GM12892 (cell line): ENCODE data around the gene CST3.

Source experiments
- POLR2A ChIP-seq: IDR thresholded peaks from 2 replicates; pipeline ENCODE4 v1.6.1; 2011; ENCODE audit warnings: low read depth, low read length, control low read depth
- TAF1 ChIP-seq: IDR thresholded peaks from 2 replicates; pipeline ENCODE4 v1.6.1; 2011; ENCODE audit warnings: low read depth, mild to moderate bottlenecking, control low read depth, low read length, borderline replicate concordance

DNA sequence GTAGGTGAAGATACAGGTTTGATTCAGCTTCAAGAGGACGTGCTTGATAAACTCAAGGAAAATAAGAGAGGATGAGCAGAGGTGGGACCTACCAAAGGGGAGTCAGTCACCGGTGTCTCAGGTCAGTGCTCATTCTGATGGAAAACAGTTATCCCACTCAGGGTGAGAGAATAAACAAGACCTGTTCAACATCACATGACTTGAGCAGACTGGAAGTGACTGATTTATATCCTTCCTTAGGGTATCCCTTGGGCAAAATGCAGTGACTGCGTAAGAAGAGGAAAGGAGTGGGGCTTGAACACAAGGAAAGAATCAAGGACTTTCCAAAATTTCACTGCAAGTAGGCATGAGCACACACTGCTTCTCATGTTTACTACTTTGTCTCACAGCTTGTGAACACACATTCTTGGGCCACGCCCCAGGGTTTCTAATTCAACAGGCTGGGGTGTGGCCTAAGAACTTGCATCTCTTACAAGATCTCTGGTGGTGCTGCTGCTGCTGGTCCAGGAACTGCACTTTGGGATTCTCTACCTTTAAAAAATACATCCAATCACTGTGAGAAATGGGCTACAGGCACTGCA, 11.6 kb downstream of the CST3 start:
- no peak for TF ChIP-seq TAF1
- no peak for TF ChIP-seq POLR2A
